Activated CD4-positive, alpha-beta T cell treated with anti-CD3 and anti-CD28 coated beads for 36 hours (primary cell): ENCODE results near the gene RAI1. TPM values are rescaled to one million over a fixed set of nuclear protein-coding genes. Genes with fewer than 3 reads are reported as not detected.
"Not testable (repeated sequence)": the region's sequence is repeated elsewhere in the genome, so short reads cannot be mapped to it uniquely, and the experiment has no call there.

Experiments
- ATAC-seq: fragments of 200-7000 bp; cut with Tn5 transposase; one replicate; pipeline ENCODE4 v1.10.0; 2021; ENCODE audit warnings: mild to moderate bottlenecking, moderate library complexity
- CTCF ChIA-PET: fragments of 350-600 bp; sonication (Branson Sonifier 250); formaldehyde crosslinking; loops from one replicate; lab custom pipeline; 2021; ENCODE audit warnings: antibody characterized with exemption; lab: Charles Lee
- POLR2A ChIA-PET: fragments of 350-600 bp; sonication (Branson Sonifier 250); formaldehyde crosslinking; loops from one replicate; lab custom pipeline; 2021; ENCODE audit warnings: antibody characterized with exemption, inconsistent platforms; lab: Charles Lee
- DNase-seq: peaks from one replicate; pipeline ENCODE4 v3.0.0-alpha.2; 2020
- H3K27ac Mint-ChIP-seq: one replicate; pipeline ENCODE4 v1.8.0; 2021; ENCODE audit warnings: mixed read lengths
- H3K27me3 Mint-ChIP-seq: one replicate; pipeline ENCODE4 v1.8.0; 2021; ENCODE audit warnings: mixed read lengths
- H3K36me3 Mint-ChIP-seq: one replicate; pipeline ENCODE4 v1.8.0; 2021; ENCODE audit warnings: low read depth, mixed read lengths
- H3K4me1 Mint-ChIP-seq: one replicate; pipeline ENCODE4 v1.8.0; 2021; ENCODE audit warnings: mixed read lengths
- H3K4me3 Mint-ChIP-seq: one replicate; pipeline ENCODE4 v1.8.0; 2021; ENCODE audit warnings: mild to moderate bottlenecking, moderate library complexity, mixed read lengths
- H3K9me3 Mint-ChIP-seq: one replicate; pipeline ENCODE4 v1.8.0; 2021; ENCODE audit warnings: low read depth, mixed read lengths
- intact Hi-C, 2 experiments: fragments of 100-400 bp; cut with DNase I in 1 of 2; cut with micrococcal nuclease in 1 of 2; formaldehyde crosslinking; loops; one replicate each; pipeline versions ENCODE4 v1.14.2 to v1.15.1; 2022 to 2024; cut with DNase I, micrococcal nuclease
- total RNA-seq, 2 experiments: library from RNA; stranded (reverse); gene quantifications; one replicate each; pipeline ENCODE4 v1.2.3, GENCODE V29; 2021

The RAI1 gene
- total RNA-seq, 2 experiments from 2014 or later, result 13.6 to 16.4 TPM

- CTCF ChIA-PET, result interaction anchor here (0.6 to 1.8 kb wide), 4 partner anchors 29 to 262 kb away, joined by 3 to 8 read pairs (median 4); no protein-coding TSS in a partner anchor
- Mint-ChIP-seq H3K27ac (no peak overlapping the region), H3K36me3 (no peaks in the 10 kb centered on the region), H3K4me1 (peaks cover 17% of the 10 kb centered on the region), H3K4me3 (no peak overlapping the region), H3K9me3 (no peaks in the 10 kb centered on the region), H3K27me3 (no peaks in the 10 kb centered on the region)
- ATAC-seq (no peak), DNase-seq (no peak)
- intact Hi-C loops, result no loop called here
- POLR2A ChIA-PET, result no interaction called here
Measured at GRCh38 chr17:17671369-17672129, 9.7 kb upstream of the RAI1 start.

GRCh38 chr17:17672453-17673368 lies 8.5 kb upstream of the RAI1 start:
- no peaks in the 10 kb centered on the region for H3K36me3 Mint-ChIP-seq
- peaks cover 22% of the 10 kb centered on the region for H3K4me1 Mint-ChIP-seq
- no peaks in the 10 kb centered on the region for H3K27me3 Mint-ChIP-seq
- ATAC-seq (no peak), DNase-seq (no peak)
- no peak overlapping the region for H3K27ac Mint-ChIP-seq
- intact Hi-C loops, result no loop called here
- no peak overlapping the region for H3K4me3 Mint-ChIP-seq
- H3K9me3 Mint-ChIP-seq, result no peaks in the 10 kb centered on the region
- CTCF ChIA-PET, result interaction anchor here (0.7 to 1.8 kb wide), 6 partner anchors 9 to 105 kb away, joined by 3 to 8 read pairs (median 4); no protein-coding TSS in a partner anchor
- POLR2A ChIA-PET, result no interaction called here

GRCh38 chr17:17675416-17675815 lies 5.8 kb upstream of the RAI1 start:
- Mint-ChIP-seq H3K9me3 (no peaks in the 10 kb centered on the region), H3K36me3 (no peaks in the 10 kb centered on the region), H3K27ac (no peak overlapping the region), H3K4me1 (peaks cover 22% of the 10 kb centered on the region), H3K4me3 (no peak overlapping the region), H3K27me3 (no peaks in the 10 kb centered on the region)
- CTCF ChIA-PET, result interaction anchor here (1.0 kb wide), 1 partner anchor 34 kb away, joined by 5 read pairs; no protein-coding TSS in a partner anchor
- DNase-seq, result no peak
- POLR2A ChIA-PET, result interaction anchor here (0.6 kb wide), 1 partner anchor 333 kb away, joined by 3 read pairs; no protein-coding TSS in a partner anchor
- intact Hi-C loops, result no loop called here
- no peak for ATAC-seq

DNA sequence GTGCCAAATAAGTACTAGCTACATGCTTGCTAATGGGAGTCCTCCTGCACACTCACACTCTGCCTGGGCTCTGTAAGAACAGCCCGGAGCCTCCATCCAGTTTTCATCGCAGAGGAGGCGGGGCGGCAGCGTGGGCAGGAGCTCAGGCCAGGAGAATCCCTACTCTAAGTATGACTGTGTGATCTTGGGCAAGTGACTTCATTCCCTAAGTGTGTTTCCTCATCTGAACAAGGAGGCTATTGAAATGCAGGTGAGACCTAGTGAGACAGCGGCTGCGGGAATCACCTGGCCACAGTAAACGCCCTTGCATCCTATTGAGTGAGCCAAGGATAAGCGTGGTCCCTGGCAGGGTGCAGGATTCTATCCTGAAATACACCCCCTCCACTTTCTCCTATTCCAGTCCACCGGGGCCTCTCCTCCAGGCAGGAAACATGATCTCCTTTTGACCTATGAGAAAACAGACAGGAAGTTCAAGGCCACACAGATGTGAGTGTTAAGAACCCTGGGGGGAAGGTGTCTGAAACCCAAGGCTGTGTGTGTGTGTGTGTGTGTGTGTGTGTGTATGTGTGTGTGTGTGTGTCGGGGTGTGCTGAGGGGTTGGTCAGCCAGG lies 5.2 kb upstream of the RAI1 start:
- no peaks in the 10 kb centered on the region for H3K9me3 Mint-ChIP-seq
- peak; percentile 45 for DNase-seq

GRCh38 chr17:17676752-17677151 lies 4.5 kb upstream of the RAI1 start:
- ChIA-PET CTCF (interaction anchor here (0.6 kb wide), 1 partner anchor 136 kb away, joined by 3 read pairs; no protein-coding TSS in a partner anchor), POLR2A (no interaction called here)
- H3K36me3 Mint-ChIP-seq, result no peaks in the 10 kb centered on the region
- no peak for ATAC-seq
- DNase-seq, result no peak
- H3K4me3 Mint-ChIP-seq, result no peak overlapping the region
- intact Hi-C loops, result no loop called here
- peaks cover 19% of the 10 kb centered on the region for H3K4me1 Mint-ChIP-seq
- H3K27me3 Mint-ChIP-seq, result no peaks in the 10 kb centered on the region
- H3K9me3 Mint-ChIP-seq, result no peaks in the 10 kb centered on the region
- H3K27ac Mint-ChIP-seq, result no peak overlapping the region

More for the DNA sequence above, 5.2 kb upstream of the RAI1 start:
- intact Hi-C loops, result no loop called here
- H3K4me3 Mint-ChIP-seq, result no peak overlapping the region
- H3K27me3 Mint-ChIP-seq, result no peaks in the 10 kb centered on the region
- POLR2A ChIA-PET, result interaction anchor here (0.6 kb wide), 1 partner anchor 332 kb away, joined by 3 read pairs; no protein-coding TSS in a partner anchor
- H3K27ac Mint-ChIP-seq, result no peak overlapping the region
- no peaks in the 10 kb centered on the region for H3K36me3 Mint-ChIP-seq
- CTCF ChIA-PET, result interaction anchor here (0.5 kb wide), 1 partner anchor 88 kb away, joined by 3 read pairs; no protein-coding TSS in a partner anchor
- peak; percentile 24 for ATAC-seq
- peaks cover 22% of the 10 kb centered on the region for H3K4me1 Mint-ChIP-seq

GRCh38 chr17:17677299-17678040 lies 3.8 kb upstream of the RAI1 start:
- CTCF ChIA-PET, result interaction anchor here (0.6 to 2.0 kb wide), 3 partner anchors 13 to 185 kb away, joined by 3 to 6 read pairs (median 3); no protein-coding TSS in a partner anchor
- intact Hi-C loops, result no loop called here
- Mint-ChIP-seq H3K36me3 (no peaks in the 10 kb centered on the region), H3K4me3 (no peak overlapping the region), H3K27ac (no peak overlapping the region), H3K9me3 (no peaks in the 10 kb centered on the region), H3K4me1 (peaks cover 18% of the 10 kb centered on the region), H3K27me3 (no peaks in the 10 kb centered on the region)
- ATAC-seq, result no peak
- no peak for DNase-seq
- POLR2A ChIA-PET, result no interaction called here

DNA sequence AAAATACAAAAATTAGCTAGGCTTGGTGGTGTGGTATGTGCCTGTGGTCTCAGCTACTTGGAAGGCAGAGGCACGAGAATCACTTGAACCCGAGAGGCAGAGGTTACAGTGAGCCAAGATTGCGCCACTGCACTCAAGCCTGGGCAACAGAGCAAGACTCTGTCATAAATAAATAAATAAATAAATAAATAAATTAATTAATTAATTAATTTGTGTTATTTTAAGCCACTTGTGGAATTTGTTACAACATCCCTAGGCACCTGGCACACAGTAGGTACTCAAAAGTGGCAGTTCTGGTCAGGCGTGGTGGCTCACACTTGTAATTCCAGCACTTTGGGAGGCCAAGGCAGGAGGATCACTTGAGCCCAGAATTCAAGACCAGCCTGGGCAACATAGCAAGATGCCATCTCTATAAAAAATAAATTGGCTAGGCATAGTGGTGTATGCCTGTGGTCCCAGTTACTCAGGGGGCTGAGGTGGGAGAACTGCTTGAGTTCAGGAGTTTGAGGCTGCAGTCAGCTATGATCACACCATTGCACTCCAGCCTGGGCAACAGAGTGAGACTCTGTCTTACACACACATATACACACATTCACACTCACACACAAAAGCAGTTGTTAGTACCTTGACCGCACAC lies 3.1 kb upstream of the RAI1 start:
- peaks cover 14% of the 10 kb centered on the region for H3K4me1 Mint-ChIP-seq
- CTCF ChIA-PET, result interaction anchor here (1.2 to 2.0 kb wide), 4 partner anchors 12 to 196 kb away, joined by 3 to 6 read pairs (median 5); no protein-coding TSS in a partner anchor
- H3K36me3 Mint-ChIP-seq, ATAC-seq, H3K4me3 Mint-ChIP-seq, DNase-seq, POLR2A ChIA-PET, intact Hi-C loops, H3K9me3 Mint-ChIP-seq, H3K27me3 Mint-ChIP-seq, H3K27ac Mint-ChIP-seq: not testable (repeated sequence)

- no peak for DNase-seq
- no peak overlapping the region for H3K4me3 Mint-ChIP-seq
- peaks cover 23% of the 10 kb centered on the region for H3K4me1 Mint-ChIP-seq
- intact Hi-C loops, result no loop called here
- POLR2A ChIA-PET, result no interaction called here
- no peak for ATAC-seq
- no peaks in the 10 kb centered on the region for H3K36me3 Mint-ChIP-seq
- CTCF ChIA-PET, result interaction anchor here (0.6 to 2.0 kb wide), 15 partner anchors 11 to 1699 kb away, joined by 3 to 9 read pairs (median 4); partner anchors contain the start of gene MAPK7
- no peak overlapping the region for H3K27ac Mint-ChIP-seq
- no peaks in the 10 kb centered on the region for H3K9me3 Mint-ChIP-seq
- no peaks in the 10 kb centered on the region for H3K27me3 Mint-ChIP-seq
Measured at GRCh38 chr17:17679243-17679642, 2.0 kb upstream of the RAI1 start.

- no peak for DNase-seq
- no peaks in the 10 kb centered on the region for H3K9me3 Mint-ChIP-seq
- no peak overlapping the region for H3K27ac Mint-ChIP-seq
- no peak overlapping the region for H3K4me3 Mint-ChIP-seq
- H3K4me1 Mint-ChIP-seq, result peaks cover 25% of the 10 kb centered on the region
- ATAC-seq, result no peak
- CTCF ChIA-PET, result interaction anchor here (0.5 to 1.6 kb wide), 20 partner anchors 11 to 1698 kb away, joined by 3 to 12 read pairs (median 4); partner anchors contain the start of gene MAPK7
- intact Hi-C loops, result loop anchor here (2.0 to 5.0 kb wide), 5 partner anchors 43 to 408 kb away; partner anchors contain the start of genes DRG2 (in 1 of the 2) and SREBF1 (in 1 of the 2)
- POLR2A ChIA-PET, result interaction anchor here (0.5 to 0.6 kb wide), 2 partner anchors 16 to 446 kb away, joined by 3 to 4 read pairs; no protein-coding TSS in a partner anchor
- no peaks in the 10 kb centered on the region for H3K36me3 Mint-ChIP-seq
- H3K27me3 Mint-ChIP-seq, result no peaks in the 10 kb centered on the region
Measured at GRCh38 chr17:17679748-17680147, 1.5 kb upstream of the RAI1 start.
